ENCODE results near the gene HOOK2. TPM values are rescaled to one million over a fixed set of nuclear protein-coding genes. Genes with fewer than 3 reads are reported as not detected.

Gene HOOK2
- total RNA-seq, 1 experiment from 2014 or later, result 70.0 TPM

DNA sequence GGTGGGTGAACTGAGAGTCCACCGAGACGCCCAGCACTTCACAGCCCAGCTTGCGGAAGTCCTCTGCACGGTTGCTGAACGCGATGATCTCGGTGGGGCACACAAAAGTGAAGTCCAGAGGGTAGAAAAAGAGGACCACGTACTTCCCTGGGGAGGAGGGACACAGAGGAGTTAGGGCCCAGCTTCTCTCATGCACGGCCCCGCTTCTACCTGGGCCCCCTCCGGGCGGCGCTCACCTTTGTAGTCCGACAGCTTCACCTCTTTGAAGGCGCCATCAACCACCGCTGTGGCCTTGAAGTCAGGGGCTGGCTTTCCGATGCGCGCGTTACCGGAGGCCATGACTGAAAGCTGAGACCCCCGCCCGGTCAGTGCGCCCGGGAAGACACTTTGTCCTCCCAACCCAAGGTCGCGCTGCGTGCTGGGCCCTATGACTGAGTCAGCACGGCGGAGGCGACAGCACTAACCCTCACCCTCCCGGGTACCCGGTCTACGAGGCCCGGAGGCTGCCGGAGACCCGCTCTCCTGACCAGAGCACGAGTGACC lies 25.6 kb upstream of the HOOK2 start (continued):
- TF ChIP-seq ZNF281 (CRISPR knock-in tag; IDR thresholded peaks at IDR 0.05), result no peak
- no peak; the same call in 1 of the 2 replicates for TF ChIP-seq FOXP1 (CRISPR knock-in tag; IDR thresholded peaks at IDR 0.05; ENCODE audit: borderline replicate concordance)
- no peak for TF ChIP-seq MAX (CRISPR knock-in tag; IDR thresholded peaks at IDR 0.05)
- no peak for TF ChIP-seq ZBTB21 (CRISPR knock-in tag; IDR thresholded peaks at IDR 0.05; ENCODE audit: borderline replicate concordance)
- no peak for TF ChIP-seq GTF2I (CRISPR knock-in tag; conservative IDR thresholded peaks at IDR 0.05)
- TF ChIP-seq ATF1 (CRISPR knock-in tag; IDR thresholded peaks at IDR 0.05), result no peak
- TF ChIP-seq SP1 (CRISPR knock-in tag; conservative IDR thresholded peaks at IDR 0.05), result no peak
- peak; percentile 39; the same call in 1 of the 2 replicates for TF ChIP-seq ZNF263 (CRISPR knock-in tag; IDR thresholded peaks at IDR 0.05; ENCODE audit: low read depth)
- TF ChIP-seq EMX1 (CRISPR knock-in tag; IDR thresholded peaks at IDR 0.05), result no peak
- TF ChIP-seq ZNF232 (CRISPR knock-in tag; IDR thresholded peaks at IDR 0.05), result 0 out of 2 replicates have a peak, but pooled peaks have one; percentile 1

DNA sequence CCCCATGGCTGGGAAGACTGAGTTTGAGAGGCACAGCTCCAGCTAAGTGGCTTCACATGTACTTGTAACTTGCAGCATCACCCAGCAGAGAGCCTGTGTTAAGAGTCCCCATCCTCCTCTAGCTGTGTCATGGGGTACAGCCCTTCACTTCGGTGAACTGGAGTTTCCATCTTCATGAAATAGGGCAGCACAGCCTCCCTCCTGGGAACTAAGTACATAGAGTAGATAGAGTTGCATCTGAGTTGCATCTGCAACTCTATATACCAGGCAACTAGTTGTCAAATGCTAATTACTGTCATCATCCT lies 25.1 kb upstream of the HOOK2 start:
- ChIA-PET POLR2A (interaction anchor here (0.9 to 2.0 kb wide), 2 partner anchors 9 to 34 kb away, joined by 3 to 9 read pairs; partner anchors contain the start of gene JUNB), CTCF (interaction anchor here (0.9 to 14.0 kb wide), 10 partner anchors 8 to 190 kb away, joined by 3 to 341 read pairs (median 8); partner anchors contain the start of genes JUNB, RTBDN, ZNF490 and ZNF791)
- no peak for ATAC-seq
- Mint-ChIP-seq H3K27ac (no peak overlapping the region), H3K4me3 (peak overlapping the region; percentile 87), H3K36me3 (peaks cover 19% of the 10 kb centered on the region), H3K27me3 (ENCODE audit: low read depth) (peaks cover 4% of the 10 kb centered on the region; the same call in 1 of the 2 replicates), H3K4me1 (peaks cover 23% of the 10 kb centered on the region), H3K9me3 (no peaks in the 10 kb centered on the region)
- no peak for DNase-seq (ENCODE audit: low spot score)
- no peak for TF ChIP-seq GABPB1 (CRISPR knock-in tag; IDR thresholded peaks at IDR 0.05)
- TF ChIP-seq PRRX2 (CRISPR knock-in tag; IDR thresholded peaks at IDR 0.05), result no peak
- no peak for TF ChIP-seq EMX1 (CRISPR knock-in tag; IDR thresholded peaks at IDR 0.05)
- no peak for TF ChIP-seq ETV6 (CRISPR knock-in tag; IDR thresholded peaks at IDR 0.05)
- no peak for TF ChIP-seq ATF3 (CRISPR knock-in tag; conservative IDR thresholded peaks at IDR 0.05)

- ChIA-PET CTCF (interaction anchor here (0.9 to 14.0 kb wide), 9 partner anchors 8 to 83 kb away, joined by 3 to 341 read pairs (median 12); partner anchors contain the start of gene JUNB), POLR2A (interaction anchor here (0.9 kb wide), 1 partner anchor 34 kb away, joined by 3 read pairs; no protein-coding TSS in a partner anchor)
- H3K27ac Mint-ChIP-seq, result no peak overlapping the region
- no peak for DNase-seq (ENCODE audit: low spot score)
- no peak for ATAC-seq
- H3K36me3 Mint-ChIP-seq, result peaks cover 19% of the 10 kb centered on the region
- H3K4me3 Mint-ChIP-seq, result peak overlapping the region; percentile 87
- H3K4me1 Mint-ChIP-seq, result peaks cover 23% of the 10 kb centered on the region
- peaks cover 4% of the 10 kb centered on the region; the same call in 1 of the 2 replicates for H3K27me3 Mint-ChIP-seq (ENCODE audit: low read depth)
- no peaks in the 10 kb centered on the region for H3K9me3 Mint-ChIP-seq
- TF ChIP-seq NR2C2 (CRISPR knock-in tag; IDR thresholded peaks at IDR 0.05), result no peak
- TF ChIP-seq CBFB (CRISPR knock-in tag; IDR thresholded peaks at IDR 0.05; ENCODE audit: low read depth), result no peak
- TF ChIP-seq AR (CRISPR knock-in tag; IDR thresholded peaks at IDR 0.05), result no peak
- TF ChIP-seq ZSCAN18 (CRISPR knock-in tag; IDR thresholded peaks at IDR 0.05), result no peak
- no peak for TF ChIP-seq MLX (CRISPR knock-in tag; IDR thresholded peaks at IDR 0.05)
- TF ChIP-seq ZBTB43 (CRISPR knock-in tag; IDR thresholded peaks at IDR 0.05), result no peak
- TF ChIP-seq OVOL2 (CRISPR knock-in tag; IDR thresholded peaks at IDR 0.05; ENCODE audit: borderline replicate concordance), result no peak
- no peak for TF ChIP-seq E2F4 (CRISPR knock-in tag; IDR thresholded peaks at IDR 0.05; ENCODE audit: borderline replicate concordance, low read depth)
Observed at GRCh38 chr19:12799742-12800465, 24.6 kb upstream of the HOOK2 start.
